Pons (tissue), 1 donor: Measurements from ENCODE around the gene GINM1.

Experiments used
- DNase-seq: peaks from one replicate; pipeline ENCODE4 v3.0.0-alpha.2; 2016; ENCODE audit warnings: low spot score

The GINM1 gene

DNA sequence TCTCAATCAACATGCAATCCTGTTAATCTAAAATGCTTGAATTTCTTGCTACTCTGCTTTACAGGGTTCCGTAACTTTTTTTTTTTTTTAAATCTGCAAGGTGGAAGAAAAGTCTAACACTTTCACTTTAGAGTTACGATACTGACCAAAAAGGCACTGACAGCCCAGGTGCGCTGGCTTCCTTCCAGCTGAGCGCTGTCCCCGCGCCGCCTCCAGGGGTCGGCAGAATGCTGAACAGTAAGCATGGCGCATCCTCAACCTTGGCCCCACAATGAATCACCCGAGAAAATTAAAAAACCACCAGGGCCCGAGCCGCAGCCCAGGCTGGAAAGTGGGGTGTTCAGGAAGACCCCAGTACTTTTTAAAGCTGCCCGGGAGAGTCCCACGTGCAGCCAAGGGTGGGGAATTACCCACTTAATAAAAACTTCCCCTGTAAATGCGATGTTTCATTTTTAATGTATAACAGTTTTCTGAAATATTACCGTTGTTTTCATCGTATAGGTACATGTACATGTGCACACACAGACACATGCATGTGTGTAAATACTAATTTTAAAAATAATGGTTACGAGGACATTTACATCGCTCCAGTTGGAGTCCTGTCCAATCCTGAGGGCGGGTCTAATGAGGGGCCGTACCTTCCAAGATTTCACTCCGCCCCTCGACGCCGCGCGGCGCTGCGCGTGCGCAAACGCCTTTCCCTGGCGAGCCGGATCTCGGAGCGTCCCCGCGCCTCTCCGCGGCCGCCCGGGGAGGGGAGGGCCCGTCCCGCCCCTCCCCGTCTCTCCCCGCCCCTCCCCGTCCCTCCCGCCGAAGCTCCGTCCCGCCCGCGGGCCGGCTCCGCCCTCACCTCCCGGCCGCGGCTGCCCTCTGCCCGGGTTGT lies at the start of gene GINM1:
Gene GINM1 (plus strand): TSS at position 849 of the 883 bp plus-strand sequence. CDS start 40 bp downstream, outside the sequence.
- DNase-seq, result peak; percentile 95

DNA sequence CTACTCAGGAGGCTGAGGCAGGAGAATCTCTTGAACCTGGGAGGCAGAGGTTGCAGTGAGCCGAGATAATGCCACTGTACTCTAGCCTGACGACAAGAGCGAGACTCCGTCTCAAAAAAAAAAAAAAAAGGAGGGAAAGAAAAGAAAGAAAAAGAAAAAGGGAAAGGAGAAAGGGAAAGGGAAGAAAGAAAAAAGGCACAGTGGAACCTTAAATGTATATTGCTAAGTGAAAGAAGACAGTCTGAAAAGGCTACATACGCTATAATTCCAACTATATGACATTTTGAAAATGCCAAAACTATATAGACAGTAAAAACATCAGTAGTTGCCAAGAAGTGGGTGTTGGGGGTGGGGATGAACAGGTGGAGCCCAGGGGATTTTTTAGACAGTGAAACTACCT lies 36.5 kb upstream of the GINM1 start:
- no peak for DNase-seq

GRCh38 chr6:149534742-149535141 lies 31.4 kb upstream of the GINM1 start:
- no peak for DNase-seq

DNA sequence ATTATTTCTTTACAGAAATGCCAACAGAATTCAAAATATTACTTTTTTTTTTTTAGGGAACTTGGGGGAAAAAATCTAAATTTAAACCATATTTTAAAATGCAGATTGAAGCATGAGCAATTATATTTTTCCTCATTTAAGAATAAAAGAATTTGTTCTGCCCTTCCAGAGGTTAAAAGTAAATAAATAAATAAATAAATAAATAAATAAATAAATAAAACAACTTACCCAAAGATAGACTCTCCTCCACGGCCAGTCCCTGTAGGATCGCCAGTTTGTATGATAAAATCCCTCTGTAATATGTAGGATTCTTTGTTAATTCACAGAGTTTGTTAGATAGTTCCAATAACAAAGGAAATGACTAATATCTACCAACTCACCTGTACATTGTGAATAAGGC lies 25.0 kb upstream of the GINM1 start:
- no peak for DNase-seq

GRCh38 chr6:149544646-149545257 lies 21.4 kb upstream of the GINM1 start:
- DNase-seq, result no peak

- DNase-seq, result peak; percentile 61
Measured at GRCh38 chr6:149545258-149545753, 20.9 kb upstream of the GINM1 start.

DNA sequence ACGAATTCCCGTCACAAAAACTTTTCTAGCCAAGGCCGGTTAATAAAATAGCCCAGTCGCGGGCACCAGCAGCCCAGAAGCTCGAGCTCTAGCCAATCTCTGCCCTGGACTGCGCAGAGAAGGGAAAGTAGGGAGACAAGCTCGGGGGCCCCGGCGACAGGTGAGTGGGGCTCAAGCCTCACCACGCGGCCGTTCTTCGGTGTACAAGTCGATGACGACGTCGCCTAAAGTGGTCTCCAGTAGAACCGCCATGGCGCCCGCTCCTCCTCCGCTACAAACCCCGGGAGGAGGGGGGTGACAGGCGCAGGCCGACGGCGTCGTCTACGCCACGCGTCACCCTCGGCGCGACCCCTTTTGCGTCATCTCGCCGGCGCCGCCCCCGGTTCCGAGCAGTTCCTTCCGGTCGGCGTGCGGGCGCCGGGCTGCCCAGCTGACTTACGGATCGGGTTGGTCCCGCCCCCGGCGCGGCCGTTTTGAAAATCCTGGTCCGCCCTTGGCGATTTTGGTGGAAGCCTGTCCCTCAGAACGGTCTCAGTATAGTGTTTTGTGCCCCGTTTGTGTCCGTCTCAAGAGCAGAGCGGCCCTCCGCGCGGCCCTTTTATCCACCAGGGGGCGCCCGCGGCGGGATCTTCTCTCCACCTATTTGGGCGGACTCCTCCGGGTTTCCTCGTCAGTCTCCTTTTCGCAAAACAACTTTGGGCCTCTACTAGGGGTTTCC lies 20.3 kb upstream of the GINM1 start, which contains the start of gene PPIL4:
Gene PPIL4 (minus strand): TSS at position 290 of the 718 bp plus-strand sequence. CDS start 38 bp downstream, at position 252.
- peak; percentile 90 for DNase-seq

DNA sequence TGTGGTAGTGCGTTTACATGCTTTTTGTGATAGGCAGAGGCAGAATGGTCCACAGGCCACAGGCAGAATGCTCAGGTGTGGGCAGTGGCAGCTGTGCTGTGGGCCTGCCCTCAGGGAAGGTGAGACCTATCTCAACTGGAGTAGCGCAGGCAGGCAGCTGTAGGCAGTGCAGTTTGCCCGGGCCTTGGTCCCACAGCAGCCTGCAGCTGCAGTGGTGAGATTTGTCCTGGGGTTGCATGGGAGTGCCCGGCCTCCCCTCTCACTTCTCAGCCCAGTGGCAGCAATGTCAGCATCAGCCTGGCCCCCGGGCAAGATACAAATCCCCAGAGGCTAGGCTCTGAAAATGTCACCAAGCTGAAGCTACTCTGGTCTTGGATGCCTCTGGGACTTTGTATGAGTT lies 14.3 kb upstream of the GINM1 start:
- DNase-seq, result no peak

DNA sequence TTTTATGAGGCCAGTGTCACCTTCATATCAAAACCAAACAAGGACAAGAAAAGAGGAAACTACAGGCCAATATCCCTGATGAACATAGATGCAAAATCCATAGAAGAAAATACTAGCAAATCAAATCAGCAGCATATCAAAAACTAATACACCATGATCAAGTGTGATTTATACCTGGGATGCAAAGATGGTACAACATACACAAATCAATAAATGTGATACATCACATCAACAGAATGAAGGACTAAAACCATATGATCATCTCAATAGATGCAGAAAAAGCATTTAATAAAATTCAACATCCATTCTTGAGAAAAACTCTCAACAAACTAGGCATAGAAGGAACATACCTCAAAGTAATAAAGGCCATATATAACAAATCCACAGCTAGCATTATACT lies 8.1 kb upstream of the GINM1 start:
- no peak for DNase-seq

DNA sequence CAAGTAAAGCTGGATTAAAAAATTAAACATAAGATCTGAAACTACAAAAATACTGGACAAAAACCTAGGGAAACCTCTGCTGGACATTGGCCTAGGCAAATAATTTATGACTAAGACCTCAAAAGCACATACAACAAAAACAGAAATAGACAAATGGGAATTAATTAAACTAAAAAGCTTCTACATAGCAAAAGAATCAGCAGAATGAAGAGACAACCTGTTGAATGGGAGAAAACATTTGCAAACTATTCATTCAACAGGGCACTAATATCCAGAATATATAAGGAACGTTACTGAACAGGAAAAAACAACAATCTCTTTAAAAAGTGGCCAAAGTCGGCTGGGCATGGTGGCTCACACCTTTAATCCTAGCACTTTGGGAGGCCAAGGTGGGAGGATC lies 6.8 kb upstream of the GINM1 start:
- no peak for DNase-seq

- DNase-seq, result no peak
Measured at GRCh38 chr6:149560736-149561135, 5.4 kb upstream of the GINM1 start.

DNA sequence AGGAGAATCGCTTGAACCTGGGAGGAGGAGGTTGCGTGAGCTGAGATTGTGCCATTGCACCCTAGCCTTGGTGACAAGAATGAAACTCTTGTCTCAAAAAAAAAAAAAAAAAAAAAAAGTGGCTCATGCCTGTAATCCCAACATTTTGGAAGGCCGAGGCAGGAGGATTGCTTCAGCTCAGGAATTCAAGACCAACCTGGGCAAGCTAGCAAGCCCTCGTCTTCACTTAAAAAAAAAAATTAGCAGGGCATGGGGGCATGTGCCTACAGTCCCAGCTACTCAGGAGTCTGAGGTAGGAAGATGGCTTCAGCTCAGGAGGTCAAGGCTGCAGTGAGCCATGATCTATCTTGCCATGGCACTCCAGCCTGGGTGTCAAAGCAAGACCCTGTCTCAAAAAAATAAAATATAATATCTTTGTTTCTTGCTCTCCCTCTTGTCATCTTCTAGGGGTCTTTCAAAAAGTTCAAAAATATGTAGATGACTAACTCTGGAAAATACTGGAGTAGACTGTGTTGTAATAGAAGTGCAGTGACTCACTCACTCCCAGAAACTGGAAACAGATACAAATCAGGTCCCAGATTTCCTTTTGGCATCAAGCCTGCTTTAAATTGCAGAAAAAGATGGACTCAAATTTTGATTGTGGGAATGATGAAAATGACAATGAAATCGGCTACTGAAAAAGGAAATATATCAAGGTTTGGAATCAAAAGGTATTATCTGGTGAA lies 2.8 kb upstream of the GINM1 start:
- DNase-seq, result no peak

GRCh38 chr6:149563928-149564325 lies 2.2 kb upstream of the GINM1 start:
- DNase-seq, result no peak

DNA sequence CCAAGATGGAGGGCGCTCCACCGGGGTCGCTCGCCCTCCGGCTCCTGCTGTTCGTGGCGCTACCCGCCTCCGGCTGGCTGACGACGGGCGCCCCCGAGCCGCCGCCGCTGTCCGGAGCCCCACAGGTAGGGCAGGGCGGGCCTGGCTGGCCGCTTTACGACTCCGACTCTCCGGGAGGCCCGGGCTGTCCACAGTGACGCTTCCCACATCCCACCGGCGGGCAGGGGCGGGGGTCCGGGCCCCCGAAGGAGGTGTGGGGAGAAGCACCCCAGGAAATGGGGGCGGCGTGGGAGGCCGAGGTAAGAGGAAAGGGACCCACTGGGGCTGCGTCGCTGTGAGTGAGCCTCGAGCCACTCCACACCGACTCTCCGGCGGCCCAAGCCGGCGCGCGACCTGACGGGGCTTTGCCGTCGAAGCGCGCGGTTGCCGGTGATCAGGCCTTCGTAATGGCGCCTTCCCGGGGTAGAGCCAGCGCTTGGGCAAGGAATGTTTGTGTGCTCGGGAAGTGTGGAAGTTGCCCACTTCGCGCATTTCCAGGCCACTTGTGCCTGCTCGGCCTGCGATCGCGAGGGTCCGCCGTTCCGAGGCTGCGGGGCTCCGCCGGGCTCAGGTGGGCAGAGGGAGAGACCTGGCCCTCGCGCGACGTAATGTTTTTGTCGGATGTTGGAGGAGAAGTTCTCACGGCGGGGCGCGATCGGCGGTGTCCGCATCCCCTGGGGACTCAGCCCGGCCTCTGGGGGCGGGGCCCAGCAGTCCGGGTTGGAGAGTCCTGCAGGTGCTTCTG lies 427 bp downstream of the GINM1 start:
- DNase-seq, result no peak

- no peak for DNase-seq
Measured at GRCh38 chr6:149567194-149567586, 1.0 kb downstream of the GINM1 start.

DNA sequence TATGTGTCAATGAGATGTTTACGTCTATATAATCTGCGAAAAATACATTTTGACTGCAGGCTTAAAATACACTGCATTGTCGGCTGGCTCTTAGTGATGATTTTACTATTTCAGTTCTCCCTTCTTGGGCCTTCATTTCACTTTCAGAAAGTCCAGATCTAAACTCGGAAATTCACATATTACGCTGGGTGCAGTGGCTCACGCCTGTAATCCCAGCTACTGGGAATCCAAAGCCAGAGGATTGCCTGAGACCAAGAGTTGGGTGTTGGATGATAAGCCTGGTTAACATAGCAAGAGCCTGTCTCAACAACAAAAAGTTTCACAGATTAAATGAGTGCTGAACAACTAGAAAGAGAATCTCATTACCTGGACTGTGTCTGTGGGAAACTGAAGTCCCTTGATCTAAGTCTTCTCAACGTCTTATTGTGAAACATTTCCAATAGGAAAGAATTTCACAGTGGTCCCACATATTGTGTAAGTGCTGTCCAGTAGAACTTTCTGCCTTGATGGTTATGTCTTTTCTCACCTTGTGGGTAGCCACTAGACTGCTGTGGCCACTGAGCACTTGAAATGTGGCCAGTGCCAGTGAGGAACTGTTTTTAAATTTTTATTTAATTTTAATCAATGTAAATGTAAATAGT lies 1.9 kb downstream of the GINM1 start:
- DNase-seq, result no peak

DNA sequence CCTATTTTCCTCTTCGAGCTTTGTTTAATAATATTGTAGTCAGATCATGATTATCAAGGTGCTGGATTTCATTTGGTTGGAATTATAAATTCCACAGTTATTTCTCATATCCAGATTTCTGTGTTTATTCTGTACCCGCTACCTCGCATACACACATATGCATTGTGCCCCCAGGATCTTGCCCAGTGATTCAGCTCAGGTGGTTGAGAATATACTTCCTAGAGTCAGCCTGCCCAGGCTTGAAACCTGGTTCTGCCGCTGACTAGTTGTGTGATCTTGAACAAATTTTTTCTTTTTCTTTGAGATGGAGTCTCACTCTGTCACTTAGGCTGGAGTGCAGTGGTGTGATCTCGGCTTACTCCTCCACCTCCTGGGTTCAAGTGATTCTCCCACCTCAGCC lies 14.7 kb downstream of the GINM1 start:
- no peak for DNase-seq

DNA sequence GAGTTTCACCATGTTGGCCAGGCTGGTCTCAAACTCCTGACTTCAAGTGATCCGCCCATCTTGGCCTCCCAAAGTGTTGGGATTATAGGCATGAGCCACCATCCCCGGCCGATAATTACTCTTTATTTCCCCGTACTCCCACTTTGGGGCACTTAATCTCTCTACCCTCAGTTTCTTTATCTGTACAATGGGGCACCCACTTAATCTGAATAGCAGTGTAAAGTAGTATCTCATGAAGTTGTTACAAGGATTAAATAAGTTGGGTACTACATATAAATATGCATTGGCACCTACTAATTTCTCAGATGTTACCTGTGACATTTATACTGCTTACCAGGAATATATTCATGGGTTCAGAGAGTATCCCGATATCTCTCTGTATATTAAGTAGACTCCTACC lies 15.2 kb downstream of the GINM1 start:
- DNase-seq, result no peak

GRCh38 chr6:149586149-149586548 lies 20.0 kb downstream of the GINM1 start:
- DNase-seq, result no peak

- DNase-seq, result no peak
Measured at GRCh38 chr6:149592983-149593382, 26.8 kb downstream of the GINM1 start.

DNA sequence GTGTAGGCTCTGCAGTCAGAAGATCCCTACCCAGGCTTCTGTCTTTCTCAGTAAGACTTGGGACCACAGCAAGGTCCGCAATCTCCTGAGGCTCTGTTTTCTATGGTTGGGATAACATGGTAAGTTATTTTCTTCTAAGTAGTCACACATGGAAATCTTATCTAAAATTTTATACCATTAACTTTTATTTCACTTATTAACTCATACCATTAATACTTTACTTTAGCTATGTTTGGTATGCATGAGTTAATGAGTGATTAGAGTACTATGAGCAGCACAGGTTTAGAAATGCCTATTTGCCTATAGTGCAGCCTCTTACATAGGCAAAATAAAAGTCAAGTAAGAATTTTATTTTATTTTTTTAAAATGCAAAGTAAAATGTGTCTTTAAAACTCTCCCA lies 27.2 kb downstream of the GINM1 start:
- no peak for DNase-seq
